Stimulated activated CD8-positive, alpha-beta memory T cell treated with anti-CD3 and anti-CD28 coated beads, Interleukin-12 subunit alpha, Interleukin-12 subunit beta, amount 100 ng/mL, for 24 hours (primary cell): ENCODE data around the gene LIF.

Experiments
- DNase-seq: peaks from one replicate; pipeline ENCODE4 v3.0.0-alpha.2; 2020; ENCODE audit errors: extremely low read depth

LIF gene

GRCh38 chr22:30263883-30264282, 17.3 kb upstream of the LIF start:
- DNase-seq: no peak

GRCh38 chr22:30262917-30263741, 16.6 kb upstream of the LIF start:
- peak; percentile 54 for DNase-seq

- DNase-seq: no peak
Measured at GRCh38 chr22:30262112-30262511, 15.6 kb upstream of the LIF start.

- DNase-seq: no peak
Measured at GRCh38 chr22:30261134-30261533, 14.6 kb upstream of the LIF start.

- no peak for DNase-seq
Measured at GRCh38 chr22:30260682-30261081, 14.1 kb upstream of the LIF start.

GRCh38 chr22:30260276-30260675, 13.7 kb upstream of the LIF start:
- DNase-seq: no peak

- no peak for DNase-seq
Measured at GRCh38 chr22:30254314-30254713, 7.8 kb upstream of the LIF start.

- DNase-seq: no peak
Measured at GRCh38 chr22:30253205-30253852, 6.8 kb upstream of the LIF start.

GRCh38 chr22:30252411-30253204, 6.0 kb upstream of the LIF start:
- DNase-seq: no peak

GRCh38 chr22:30251711-30252110, 5.2 kb upstream of the LIF start:
- DNase-seq: no peak

- no peak for DNase-seq
Measured at GRCh38 chr22:30250661-30251267, 4.2 kb upstream of the LIF start.

GRCh38 chr22:30250039-30250565, 3.5 kb upstream of the LIF start:
- DNase-seq: no peak

- DNase-seq: no peak
Measured at GRCh38 chr22:30249049-30250038, 2.8 kb upstream of the LIF start.

- DNase-seq: no peak
Measured at GRCh38 chr22:30248484-30248883, 1.9 kb upstream of the LIF start.

GRCh38 chr22:30247974-30248373, 1.4 kb upstream of the LIF start:
- no peak for DNase-seq

GRCh38 chr22:30247561-30247960, 1.0 kb upstream of the LIF start:
- no peak for DNase-seq

- no peak for DNase-seq
Measured at GRCh38 chr22:30246814-30247376, 336 bp upstream of the LIF start.

GRCh38 chr22:30245181-30245984, 1.2 kb downstream of the LIF start:
- DNase-seq: no peak

GRCh38 chr22:30244641-30245040, 1.9 kb downstream of the LIF start:
- DNase-seq: no peak
